ENCODE data around the gene FAM78B.

Gene FAM78B

DNA sequence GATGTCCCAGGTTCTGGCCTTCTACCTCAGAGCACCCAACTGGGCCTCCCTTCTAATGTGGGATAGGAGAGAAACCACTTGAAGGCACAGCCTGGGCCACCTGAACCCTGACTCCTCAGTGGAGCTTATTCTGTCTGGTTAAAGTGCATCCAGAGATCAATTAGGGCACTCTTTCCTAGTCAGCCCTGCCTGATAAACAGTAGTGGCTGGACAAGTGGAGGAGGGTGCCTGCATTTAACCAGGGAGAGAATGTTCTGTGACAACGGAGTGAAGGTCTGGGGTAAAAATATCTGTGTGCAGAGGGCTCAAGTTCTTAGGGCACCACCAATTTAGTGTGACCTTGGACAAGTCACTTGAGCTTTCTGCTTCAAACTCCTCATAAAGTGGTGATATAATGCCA is 101.8 kb downstream of the FAM78B start:
- DNase-seq (ENCODE audit: low read depth), result no peak

DNA sequence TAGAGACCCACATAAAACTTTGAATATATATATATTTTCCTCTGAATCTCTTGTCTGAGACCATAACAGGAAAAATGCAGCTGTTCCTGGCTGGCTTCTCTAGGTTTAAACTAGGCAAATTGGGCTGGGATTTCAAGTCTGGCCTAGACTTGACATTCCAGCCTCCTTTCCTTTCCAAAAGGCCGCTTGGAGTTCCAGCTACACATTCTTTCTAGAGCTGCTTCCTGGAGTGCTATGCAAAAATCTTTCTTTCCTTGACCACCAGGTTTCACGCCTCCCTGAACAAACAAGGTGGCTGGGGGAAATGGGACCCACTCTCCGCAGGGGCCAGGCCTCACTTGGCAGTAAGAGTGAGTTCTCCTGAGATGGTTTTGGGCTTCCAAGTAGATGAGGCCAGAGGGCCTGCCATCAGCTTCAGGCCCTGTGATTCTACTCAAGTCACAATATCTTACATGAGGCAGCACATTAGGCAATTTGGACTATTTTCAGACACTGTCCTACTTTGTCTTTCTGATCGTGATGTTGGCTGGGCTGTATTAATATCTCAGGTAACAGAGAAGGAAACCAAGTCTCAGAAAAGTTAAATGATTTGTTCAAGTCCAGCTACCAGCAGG is 102.4 kb downstream of the FAM78B start:
- DNase-seq (ENCODE audit: low read depth), result no peak

DNA sequence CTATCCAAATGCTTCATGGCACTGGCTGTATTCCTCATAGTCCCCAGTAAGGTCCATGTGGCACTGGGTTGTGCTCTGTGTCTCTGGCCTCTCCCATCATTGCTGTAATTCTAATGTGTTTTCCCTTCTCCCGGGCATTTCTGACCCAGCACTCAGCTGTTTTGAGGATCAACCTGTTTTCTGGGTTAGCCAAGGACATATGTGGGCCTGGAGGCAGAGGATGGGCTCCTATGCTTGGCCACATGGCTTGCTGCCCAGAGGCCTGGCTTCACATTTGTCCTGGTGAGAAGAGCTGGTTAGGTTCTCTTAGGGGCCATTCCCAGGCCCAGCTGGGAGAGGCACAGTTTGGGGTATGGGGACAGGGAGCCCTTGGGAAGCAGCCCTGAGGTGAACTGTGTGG is 103.1 kb downstream of the FAM78B start:
- DNase-seq (ENCODE audit: low read depth), result no peak

DNA sequence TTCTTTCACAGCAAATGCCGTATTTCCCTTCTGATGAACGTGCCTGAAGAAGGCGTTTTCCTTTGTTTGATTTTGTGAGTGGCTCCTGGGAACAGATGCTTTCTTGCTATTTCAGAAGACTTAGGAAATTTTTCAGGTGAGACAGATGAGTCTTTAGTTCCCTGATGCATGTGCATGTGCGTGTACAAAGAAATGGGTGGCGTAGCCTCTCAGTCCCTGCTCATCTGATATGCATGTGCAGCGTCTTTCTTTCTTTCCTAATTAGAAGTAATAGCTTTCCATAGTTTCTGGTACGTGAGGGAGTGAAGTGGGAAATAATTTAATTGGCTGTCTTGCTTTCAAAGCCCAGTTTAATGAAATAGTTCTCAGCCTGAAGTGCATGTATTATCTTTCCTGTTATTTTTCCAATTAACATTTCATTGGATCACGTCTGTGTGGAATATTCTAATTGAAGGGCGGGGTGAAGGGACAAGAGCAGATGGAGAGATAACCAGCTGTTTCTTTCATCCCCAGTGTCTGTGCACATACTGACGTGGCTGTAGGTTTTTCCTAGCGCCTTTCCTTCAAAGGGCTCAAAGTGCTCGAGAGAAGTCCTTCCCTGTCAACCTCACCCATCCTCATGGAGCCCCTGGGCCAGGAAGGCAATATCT is 104.3 kb downstream of the FAM78B start:
- no peak for DNase-seq (ENCODE audit: low read depth)

DNA sequence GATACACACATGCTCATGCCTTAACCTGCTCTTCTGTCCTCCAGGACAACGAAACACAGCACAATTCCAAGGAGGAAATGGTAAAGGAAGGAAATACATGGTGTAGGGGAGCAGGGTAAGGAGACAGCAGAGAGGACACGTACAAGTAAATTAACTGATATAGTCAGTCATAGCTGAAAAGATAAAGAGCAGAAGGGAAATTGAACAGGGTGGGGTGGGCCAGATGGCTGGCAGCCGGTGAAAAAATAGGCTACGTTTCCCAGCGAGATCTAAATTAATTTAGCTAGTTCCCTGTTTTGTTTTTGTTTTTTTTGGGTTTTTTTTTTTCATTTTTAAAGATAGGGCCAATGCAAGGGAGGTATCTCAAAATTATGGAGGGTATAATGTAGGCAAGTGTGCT is 109.2 kb downstream of the FAM78B start:
- DNase-seq (ENCODE audit: low read depth), result no peak

DNA sequence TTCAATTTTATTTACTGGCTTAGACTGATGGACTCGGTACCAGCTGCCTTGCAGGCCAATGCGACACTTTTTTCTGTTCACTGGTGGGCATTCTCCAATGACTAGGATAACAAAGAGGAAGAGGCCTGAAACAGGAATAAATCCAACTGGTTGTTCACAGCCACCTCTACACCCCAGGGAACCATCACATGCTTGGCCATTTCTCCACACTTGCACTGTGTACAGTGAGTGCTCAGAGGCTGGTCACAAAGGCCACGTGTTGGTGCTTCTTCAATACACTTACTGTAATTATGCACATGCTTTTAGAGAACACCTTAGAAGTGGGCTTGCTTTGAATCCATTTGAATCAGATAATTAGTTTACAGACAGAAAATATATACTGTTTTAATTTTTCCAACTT is 113.4 kb downstream of the FAM78B start:
- DNase-seq (ENCODE audit: low read depth), result no peak

DNA sequence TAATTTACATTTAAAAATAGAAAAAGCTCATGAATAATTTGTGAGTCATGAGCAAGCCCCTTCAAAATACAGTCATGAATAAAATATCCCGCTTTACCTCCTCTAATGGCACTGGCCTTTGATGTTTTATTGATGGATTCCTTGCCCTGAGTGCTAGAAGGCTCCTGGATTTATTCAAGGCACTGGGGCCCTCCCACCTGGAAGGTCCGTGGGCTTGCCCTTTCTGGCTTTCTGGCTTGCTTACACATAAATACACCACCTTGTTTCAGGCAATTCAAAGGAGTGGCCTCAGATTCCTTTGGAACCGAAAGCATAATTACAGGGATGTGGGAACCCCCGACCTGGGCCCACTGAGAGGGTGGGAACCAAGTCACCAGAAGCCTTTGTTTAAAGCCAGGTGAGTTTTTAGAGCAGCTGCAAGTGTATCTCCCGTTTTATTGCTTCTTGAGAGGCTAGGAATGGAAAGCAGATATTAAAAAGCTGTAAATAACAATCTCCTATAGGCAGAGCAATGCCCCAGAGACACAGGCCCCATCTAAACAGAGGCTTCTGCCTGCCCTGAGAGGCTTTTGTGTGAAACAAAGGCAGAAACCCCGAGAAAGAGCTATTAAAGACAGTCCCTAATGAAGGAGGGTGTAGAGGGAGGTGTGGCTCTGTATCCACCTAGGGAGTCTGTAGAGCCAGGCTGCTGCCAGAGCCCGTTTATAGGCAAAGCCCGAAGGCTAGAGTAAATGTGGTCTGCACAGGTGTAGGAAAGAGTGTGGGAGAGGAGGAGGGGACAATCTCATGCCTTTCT is 126.4 kb downstream of the FAM78B start:
- no peak for DNase-seq (ENCODE audit: low read depth)

DNA sequence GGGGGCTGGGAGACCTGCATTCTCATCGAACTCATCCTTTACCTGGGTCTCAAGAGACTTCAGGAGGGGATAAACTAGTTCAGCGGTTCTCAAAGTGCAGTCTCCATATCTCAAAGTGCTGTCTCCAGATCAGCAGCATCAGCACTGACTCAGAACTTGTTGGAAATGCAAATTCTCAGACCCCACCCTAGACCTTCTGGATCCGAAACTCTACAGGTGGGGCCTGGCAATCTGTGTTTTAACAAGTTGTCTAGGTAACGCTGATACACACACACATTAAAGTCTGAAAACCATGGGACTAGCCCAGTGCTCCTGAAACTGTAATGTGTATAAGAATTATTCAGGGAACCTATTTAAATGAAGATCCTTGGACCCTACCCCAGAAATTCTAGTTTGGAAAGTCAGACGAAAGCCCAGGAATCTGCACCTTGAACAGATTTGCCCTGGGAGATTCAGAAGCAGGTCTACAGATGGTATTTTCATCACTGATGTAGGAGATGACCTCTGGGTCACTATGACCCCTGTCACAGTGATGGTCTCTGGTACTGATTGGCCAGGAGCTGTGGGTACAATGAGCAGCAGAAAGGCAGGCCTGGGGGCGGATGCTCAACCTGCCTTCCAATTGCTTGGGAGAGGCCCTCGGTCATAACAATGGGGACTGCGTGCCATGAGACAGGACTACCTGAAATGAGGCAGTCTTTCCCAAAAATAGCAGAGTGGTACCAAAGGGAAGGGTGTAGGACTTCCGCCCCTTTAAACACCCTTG is 127.2 kb downstream of the FAM78B start:
- DNase-seq (ENCODE audit: low read depth), result no peak

DNA sequence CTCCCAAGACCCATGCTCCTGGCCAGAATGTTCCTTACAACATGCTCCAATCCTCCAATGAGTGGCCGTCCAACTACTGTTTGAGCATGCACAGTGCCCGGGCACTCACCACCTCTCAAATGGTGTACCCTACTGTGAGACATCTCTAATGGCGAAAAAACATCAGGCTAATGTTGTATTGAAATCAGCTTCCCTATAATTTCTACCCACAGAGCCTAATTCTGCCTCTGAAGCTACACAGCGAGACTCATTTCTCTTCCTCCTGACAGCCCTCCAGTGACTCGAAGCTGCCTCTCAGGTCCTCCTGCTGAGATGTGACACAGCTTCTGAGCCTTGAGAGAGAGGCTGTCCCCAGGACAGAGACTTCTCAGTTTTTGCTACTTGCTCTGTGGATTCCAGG is 130.7 kb downstream of the FAM78B start:
- no peak for DNase-seq (ENCODE audit: low read depth)

DNA sequence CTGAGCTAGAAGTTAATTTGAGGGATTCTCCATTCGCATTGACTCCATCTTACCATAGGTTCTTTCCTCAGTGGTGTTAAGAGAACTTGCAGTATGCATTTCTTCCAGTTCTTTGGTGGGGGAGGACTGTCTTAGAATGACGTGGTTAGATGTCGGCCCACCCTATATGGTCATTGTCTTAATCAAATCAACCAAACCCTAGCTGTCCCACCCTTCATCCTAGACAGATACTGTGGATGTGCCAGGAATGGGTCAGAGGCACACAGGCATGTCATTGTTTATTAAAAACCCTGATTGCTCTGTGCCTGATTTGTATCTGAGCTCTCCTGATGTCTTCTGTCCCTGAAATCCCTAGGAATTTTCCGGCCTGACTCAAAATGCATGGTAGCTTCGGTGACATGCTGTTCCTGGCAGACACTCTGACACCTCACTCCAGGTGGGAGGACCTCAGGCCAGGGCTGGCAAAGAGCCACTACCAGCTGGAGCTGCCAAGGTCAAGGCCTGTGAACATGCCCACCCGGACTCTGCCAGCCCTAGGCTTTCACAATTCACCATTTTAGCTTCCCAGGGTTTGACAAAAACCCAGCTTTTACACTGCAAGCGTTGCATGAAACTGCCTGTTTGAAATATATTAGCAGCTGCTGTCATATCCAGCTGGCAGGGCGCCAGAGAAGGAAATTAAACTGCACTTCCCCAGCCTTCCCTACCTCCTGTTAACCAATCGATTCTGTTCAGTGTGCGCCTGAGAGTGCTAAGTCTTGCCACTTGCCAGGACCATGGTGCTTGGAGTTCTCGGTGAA is 134.0 kb downstream of the FAM78B start:
- DNase-seq (ENCODE audit: low read depth), result no peak

DNA sequence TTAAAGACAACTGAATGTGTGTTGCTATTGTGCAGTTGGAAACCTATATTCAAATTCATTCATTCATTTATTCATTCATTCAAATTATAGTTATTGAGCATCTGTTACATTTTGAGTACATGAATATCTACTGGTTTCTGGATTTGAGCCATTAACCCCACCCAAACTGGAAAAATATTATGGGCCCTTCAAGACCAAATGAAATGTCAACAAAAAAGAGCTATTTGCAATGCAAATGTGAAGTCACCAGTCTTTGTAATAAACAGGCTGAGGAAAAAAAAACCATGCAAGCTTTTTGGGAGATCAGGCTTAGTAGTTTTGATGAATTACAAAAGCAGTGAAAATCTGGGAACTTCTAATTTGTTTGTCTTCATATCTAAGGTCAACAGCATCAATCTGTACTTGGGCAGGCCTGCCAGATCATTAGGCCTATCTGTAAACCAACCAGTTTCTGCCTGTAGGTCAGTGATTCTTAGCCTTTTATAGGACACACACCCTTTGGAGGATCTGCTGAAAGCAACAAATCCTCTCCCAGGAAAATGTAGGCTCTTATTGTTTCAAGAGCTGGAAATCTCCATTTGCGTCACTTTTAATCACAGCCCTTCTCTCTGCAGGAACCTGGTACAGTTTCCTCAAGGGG is 134.7 kb downstream of the FAM78B start:
- DNase-seq (ENCODE audit: low read depth), result no peak

DNA sequence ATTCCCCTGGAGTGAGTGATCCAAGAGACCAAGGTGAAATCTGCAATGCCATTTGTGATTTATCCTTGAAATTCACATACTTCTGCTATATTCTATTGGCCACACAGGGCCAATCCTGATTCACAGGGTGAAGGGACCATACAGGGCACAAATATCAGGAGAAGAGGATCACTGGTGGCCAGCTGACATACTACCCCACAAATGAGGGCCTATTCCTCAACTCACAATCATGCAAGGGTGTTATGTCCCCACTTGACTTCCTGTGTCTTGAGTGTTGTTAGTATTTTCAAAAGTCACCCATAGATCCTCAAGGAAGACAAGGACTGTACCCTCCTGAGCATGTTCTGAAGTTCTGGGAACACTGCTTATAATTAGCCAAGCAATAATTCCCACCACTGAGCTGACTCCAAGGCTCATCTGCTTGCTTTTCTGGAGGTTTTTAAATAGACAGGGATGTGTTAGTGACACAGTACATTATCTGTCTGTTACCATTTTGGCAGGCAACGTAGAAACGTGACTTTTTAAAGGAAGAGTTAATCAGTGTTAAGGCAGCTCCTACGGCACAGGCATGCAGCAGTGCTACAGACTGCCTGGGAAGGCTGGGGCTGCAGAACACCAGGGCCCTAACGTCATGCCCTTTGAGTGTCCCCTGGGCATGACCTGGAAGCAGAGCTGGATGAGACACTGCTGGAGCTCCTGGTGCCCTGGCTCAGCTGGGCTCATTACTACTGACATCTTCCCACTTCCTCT is 137.4 kb downstream of the FAM78B start:
- no peak for DNase-seq (ENCODE audit: low read depth)

DNA sequence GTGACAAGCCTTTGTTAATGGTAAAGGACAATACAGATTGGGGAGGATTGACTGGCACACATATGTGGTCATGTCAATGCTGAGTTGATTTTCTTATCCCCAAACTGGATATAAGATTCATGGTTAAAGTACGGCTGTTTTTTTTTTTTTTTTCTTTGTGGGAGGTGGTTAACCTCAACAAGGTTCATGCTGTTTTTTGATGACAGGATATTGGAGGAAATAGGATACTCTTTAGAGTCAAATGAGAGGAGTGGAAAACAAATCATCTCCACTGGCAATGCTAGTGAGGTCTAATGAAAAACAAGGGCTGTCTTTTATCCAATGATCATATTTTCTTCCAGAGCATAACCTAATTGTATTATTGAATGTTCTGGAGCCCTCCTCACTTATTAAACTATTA is 140.2 kb downstream of the FAM78B start:
- DNase-seq (ENCODE audit: low read depth), result no peak

DNA sequence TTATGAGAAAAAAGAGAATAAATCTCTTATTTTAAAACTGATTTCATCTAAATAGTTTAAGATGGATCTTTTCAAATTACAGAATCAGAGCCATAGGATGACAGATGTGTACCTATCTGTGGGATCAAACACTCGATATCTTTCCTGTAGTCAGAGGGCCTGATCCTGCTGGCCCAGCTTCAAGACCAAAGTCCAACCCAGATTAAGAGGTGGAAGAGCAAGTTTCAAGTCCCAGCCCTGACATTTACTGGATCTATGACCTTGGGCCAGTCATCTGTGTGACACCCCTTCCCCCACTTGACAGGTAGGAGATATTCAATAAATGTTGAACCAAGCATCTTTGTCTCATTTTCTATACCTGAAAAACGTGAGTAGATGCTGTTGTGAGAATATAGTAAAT is 140.7 kb downstream of the FAM78B start:
- no peak for DNase-seq (ENCODE audit: low read depth)

DNA sequence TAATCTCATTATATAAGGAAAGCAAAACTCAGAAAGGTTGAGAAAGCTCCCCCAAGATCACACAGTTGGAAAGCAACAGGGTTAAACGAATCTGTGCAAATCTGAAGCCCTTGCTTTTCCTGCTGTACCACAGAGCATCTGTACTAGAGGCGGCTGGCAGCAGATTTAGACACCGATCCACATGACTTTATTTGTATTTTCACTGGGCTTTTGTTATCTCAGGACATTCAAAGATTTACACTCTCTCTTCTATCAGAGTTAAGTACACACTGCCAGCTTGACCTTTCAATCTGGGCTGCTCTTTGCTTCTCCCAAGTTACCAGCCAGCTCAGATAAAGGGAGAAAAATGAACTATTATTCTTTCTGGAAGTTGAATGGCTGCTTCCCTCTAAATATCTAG is 146.6 kb downstream of the FAM78B start:
- DNase-seq (ENCODE audit: low read depth), result no peak
